Ishikawa (cell line): ENCODE results near the gene RELN.

Experiments
- CEBPB ChIP-seq: IDR thresholded peaks from 2 replicates; pipeline ENCODE4 v1.6.1; 2012
- CREB1 ChIP-seq: IDR thresholded peaks from 2 replicates; pipeline ENCODE4 v1.6.1; 2012; ENCODE audit warnings: low read depth
- EGR1 ChIP-seq: IDR thresholded peaks from 2 replicates; pipeline ENCODE4 v1.6.1; 2012
- EP300 ChIP-seq: IDR thresholded peaks from 2 replicates; pipeline ENCODE4 v1.6.1; 2012; ENCODE audit warnings: borderline replicate concordance
- FOXM1 ChIP-seq: IDR thresholded peaks from 2 replicates; pipeline ENCODE4 v1.6.1; 2012; ENCODE audit warnings: low read depth, borderline replicate concordance
- MAX ChIP-seq: IDR thresholded peaks from 2 replicates; pipeline ENCODE4 v1.6.1; 2012
- NFIC ChIP-seq: IDR thresholded peaks from 2 replicates; pipeline ENCODE4 v1.6.1; 2012
- RAD21 ChIP-seq: IDR thresholded peaks from 2 replicates; pipeline ENCODE4 v1.6.1; 2012; ENCODE audit warnings: low read depth
- REST ChIP-seq: IDR thresholded peaks from 2 replicates; pipeline ENCODE4 v1.6.1; 2012; ENCODE audit warnings: low read depth, mild to moderate bottlenecking
- TAF1 ChIP-seq: IDR thresholded peaks from 2 replicates; pipeline ENCODE4 v1.6.1; 2012; ENCODE audit warnings: low read depth, mild to moderate bottlenecking
- TCF12 ChIP-seq: IDR thresholded peaks from 2 replicates; pipeline ENCODE4 v1.6.1; 2012; ENCODE audit warnings: low read depth
- TEAD4 ChIP-seq: IDR thresholded peaks from 2 replicates; pipeline ENCODE4 v1.6.1; 2012
- YY1 ChIP-seq: IDR thresholded peaks from 2 replicates; pipeline ENCODE4 v1.6.1; 2012; ENCODE audit warnings: low read depth
- ZBTB7A ChIP-seq: IDR thresholded peaks from 2 replicates; pipeline ENCODE4 v1.6.1; 2012; ENCODE audit warnings: low read depth
- TF ChIP-seq, protein P1 (sequence below): IDR thresholded peaks from 2 replicates; pipeline ENCODE4 v1.6.1; 2012

The RELN gene

GRCh38 chr7:103626776-103627175, 362.7 kb downstream of the RELN start:
- TF ChIP-seq FOXM1 (no peak), TAF1 (no peak), NFIC (no peak), CEBPB (no peak), TEAD4 (no peak), CREB1 (no peak), EGR1 (no peak), MAX (no peak), TCF12 (no peak), ZBTB7A (no peak), YY1 (no peak), EP300 (no peak), RAD21 (no peak), REST (no peak)
- TF ChIP-seq, protein P1, sequence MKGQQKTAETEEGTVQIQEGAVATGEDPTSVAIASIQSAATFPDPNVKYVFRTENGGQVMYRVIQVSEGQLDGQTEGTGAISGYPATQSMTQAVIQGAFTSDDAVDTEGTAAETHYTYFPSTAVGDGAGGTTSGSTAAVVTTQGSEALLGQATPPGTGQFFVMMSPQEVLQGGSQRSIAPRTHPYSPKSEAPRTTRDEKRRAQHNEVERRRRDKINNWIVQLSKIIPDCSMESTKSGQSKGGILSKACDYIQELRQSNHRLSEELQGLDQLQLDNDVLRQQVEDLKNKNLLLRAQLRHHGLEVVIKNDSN: no peak

GRCh38 chr7:103622274-103622673, 367.2 kb downstream of the RELN start:
- TF ChIP-seq CEBPB (no peak), YY1 (no peak), TAF1 (no peak), MAX (no peak), REST (no peak), ZBTB7A (no peak), RAD21 (no peak), TEAD4 (no peak), TCF12 (no peak), CREB1 (no peak), NFIC (no peak), EGR1 (no peak), FOXM1 (no peak), EP300 (no peak)
- TF ChIP-seq, protein P1: no peak

- TF ChIP-seq REST: no peak
- peak; percentile 27; the same call in 1 of the 2 replicates for TF ChIP-seq RAD21
These were observed 375.5 kb downstream of the RELN start for GRCh38 chr7:103613655-103614642.

GRCh38 chr7:103609778-103610177, 379.7 kb downstream of the RELN start:
- TF ChIP-seq FOXM1 (no peak), EP300 (no peak), CREB1 (no peak), MAX (no peak), TCF12 (no peak), EGR1 (no peak), NFIC (no peak), TEAD4 (no peak), REST (no peak), CEBPB (no peak)
